Measurements from ENCODE around the gene MYCBP2.

MYCBP2 gene

GRCh38 chr13:77094773-77095172 lies 232.1 kb downstream of the MYCBP2 start:
- H3K27ac ChIP-seq = no peak overlapping the region
- no peak for DNase-seq
- H3K4me3 ChIP-seq = no peak overlapping the region
- no peaks in the 10 kb centered on the region for H3K9me3 ChIP-seq
- intact Hi-C loops (cut with DNase I; ENCODE audit: low total_unique reads) = no loop called here
- H3K4me1 ChIP-seq = no peaks in the 10 kb centered on the region
- no peaks in the 10 kb centered on the region for H3K27me3 ChIP-seq
- peaks cover 52 to 71% (median 56%) of the 10 kb centered on the region in 3 donors for H3K36me3 ChIP-seq
- no peak for TF ChIP-seq CTCF (IDR thresholded peaks at IDR 0.05)

GRCh38 chr13:77093735-77094134 lies 233.2 kb downstream of the MYCBP2 start:
- Histone ChIP-seq H3K36me3 (peaks cover 50 to 61% (median 51%) of the 10 kb centered on the region in 3 donors), H3K4me1 (no peaks in the 10 kb centered on the region), H3K27ac (no peak overlapping the region), H3K27me3 (no peaks in the 10 kb centered on the region), H3K9me3 (no peaks in the 10 kb centered on the region), H3K4me3 (no peak overlapping the region)
- no peak for TF ChIP-seq CTCF (IDR thresholded peaks at IDR 0.05)
- intact Hi-C loops (cut with DNase I; ENCODE audit: low total_unique reads) = no loop called here
- no peak for DNase-seq

- intact Hi-C loops (cut with DNase I; ENCODE audit: low total_unique reads) = no loop called here
- Histone ChIP-seq H3K36me3 (peaks cover 77 to 82% (median 80%) of the 10 kb centered on the region in 3 donors), H3K27me3 (no peaks in the 10 kb centered on the region), H3K4me3 (no peak overlapping the region), H3K27ac (no peak overlapping the region), H3K4me1 (peaks cover 0 to 7% (median 2%) of the 10 kb centered on the region in 4 donors), H3K9me3 (no peaks in the 10 kb centered on the region)
- no peak for DNase-seq
- no peak for TF ChIP-seq CTCF (IDR thresholded peaks at IDR 0.05)
Observed at GRCh38 chr13:77084755-77085154, 242.1 kb downstream of the MYCBP2 start.

- no peak overlapping the region for H3K4me3 ChIP-seq
- H3K27ac ChIP-seq = peak overlapping the region; percentile 1 to 3
- intact Hi-C loops (cut with DNase I; ENCODE audit: low total_unique reads) = no loop called here
- peaks cover 79 to 82% (median 80%) of the 10 kb centered on the region in 3 donors for H3K36me3 ChIP-seq
- no peak for DNase-seq
- TF ChIP-seq CTCF (IDR thresholded peaks at IDR 0.05) = no peak
- H3K4me1 ChIP-seq = peaks cover 0 to 7% (median 2%) of the 10 kb centered on the region in 4 donors
- no peaks in the 10 kb centered on the region for H3K9me3 ChIP-seq
- H3K27me3 ChIP-seq = no peaks in the 10 kb centered on the region
Observed at GRCh38 chr13:77079902-77080413, 246.9 kb downstream of the MYCBP2 start.

GRCh38 chr13:77067519-77067918 lies 259.4 kb downstream of the MYCBP2 start:
- H3K9me3 ChIP-seq = no peaks in the 10 kb centered on the region
- H3K4me1 ChIP-seq = no peaks in the 10 kb centered on the region
- peaks cover 62 to 71% (median 63%) of the 10 kb centered on the region in 3 donors for H3K36me3 ChIP-seq
- TF ChIP-seq CTCF (IDR thresholded peaks at IDR 0.05) = no peak
- intact Hi-C loops (cut with DNase I; ENCODE audit: low total_unique reads) = no loop called here
- no peak overlapping the region for H3K4me3 ChIP-seq
- H3K27ac ChIP-seq = no peak overlapping the region
- DNase-seq = no peak
- no peaks in the 10 kb centered on the region for H3K27me3 ChIP-seq

Measured in tibial artery (tissue), 4 donors.